Measurements from ENCODE around the gene SPRY1.

- TF ChIP-seq POLR2A (IDR thresholded peaks at IDR 0.05; ENCODE audit: low read length) (no peak), GATA1 (IDR thresholded peaks at IDR 0.05; ENCODE audit: low read depth, low read length) (no peak)
These were observed 32.9 kb upstream of the SPRY1 start for GRCh38 chr4:123363729-123364128.

Data from erythroblast (primary cell).